ENCODE data around the gene TAP1. TPM values are rescaled to one million over a fixed set of nuclear protein-coding genes. Genes with fewer than 3 reads are reported as not detected.

Gene TAP1
- total RNA-seq, 1 donor from 2014 or later, result 15.5 TPM

- Histone ChIP-seq H3K4me3 (no peak overlapping the region), H3K36me3 (no peaks in the 10 kb centered on the region), H3K27ac (replicated peaks) (no peak overlapping the region), H3K9me3 (replicated peaks) (no peaks in the 10 kb centered on the region), H3K27me3 (ENCODE audit: low read depth) (no peaks in the 10 kb centered on the region), H3K4me1 (peaks cover 19% of the 10 kb centered on the region)
- no peak for DNase-seq
- intact Hi-C loops (cut with micrococcal nuclease), result no loop called here
- TF ChIP-seq CTCF (IDR thresholded peaks at IDR 0.05; ENCODE audit: borderline replicate concordance), result no peak
Observed at GRCh38 chr6:32819729-32820128, 33.8 kb downstream of the TAP1 start.

GRCh38 chr6:32818867-32819266 is 34.6 kb downstream of the TAP1 start:
- Histone ChIP-seq H3K27me3 (ENCODE audit: low read depth) (no peaks in the 10 kb centered on the region), H3K4me1 (peaks cover 19% of the 10 kb centered on the region), H3K27ac (replicated peaks) (no peak overlapping the region), H3K36me3 (no peaks in the 10 kb centered on the region), H3K9me3 (replicated peaks) (no peaks in the 10 kb centered on the region), H3K4me3 (no peak overlapping the region)
- DNase-seq, result no peak
- intact Hi-C loops (cut with micrococcal nuclease), result no loop called here
- TF ChIP-seq CTCF (IDR thresholded peaks at IDR 0.05; ENCODE audit: borderline replicate concordance), result no peak

- H3K4me1 ChIP-seq, result peaks cover 19% of the 10 kb centered on the region
- H3K27ac ChIP-seq (replicated peaks), result no peak within 1 kb of the TSS
- H3K4me3 ChIP-seq, result no peak within 1 kb of the TSS
- TF ChIP-seq CTCF (IDR thresholded peaks at IDR 0.05; ENCODE audit: borderline replicate concordance), result no peak
- intact Hi-C loops (cut with micrococcal nuclease), result no loop called here
- no peaks in the 10 kb centered on the region for H3K9me3 ChIP-seq (replicated peaks)
- DNase-seq, result no peak
- H3K36me3 ChIP-seq, result no peaks in the 10 kb centered on the region
- H3K27me3 ChIP-seq (ENCODE audit: low read depth), result no peaks in the 10 kb centered on the region
Observed at GRCh38 chr6:32816746-32817204, 36.7 kb downstream of the TAP1 start, which contains the start of gene HLA-DOB. TSS of gene HLA-DOB (minus strand) at chr6:32817002. CDS start at chr6:32816951, 51 bp downstream.

- Histone ChIP-seq H3K27ac (replicated peaks) (no peak overlapping the region), H3K36me3 (no peaks in the 10 kb centered on the region)
Observed at GRCh38 chr6:32815996-32816395, 37.5 kb downstream of the TAP1 start.

GRCh38 chr6:32815115-32815514 is 38.4 kb downstream of the TAP1 start:
- DNase-seq, result no peak
- Histone ChIP-seq H3K4me1 (peaks cover 19% of the 10 kb centered on the region), H3K27me3 (ENCODE audit: low read depth) (no peaks in the 10 kb centered on the region), H3K27ac (replicated peaks) (no peak overlapping the region), H3K9me3 (replicated peaks) (no peaks in the 10 kb centered on the region), H3K4me3 (no peak overlapping the region), H3K36me3 (no peaks in the 10 kb centered on the region)
- intact Hi-C loops (cut with micrococcal nuclease), result no loop called here
- TF ChIP-seq CTCF (IDR thresholded peaks at IDR 0.05; ENCODE audit: borderline replicate concordance), result no peak

More at GRCh38 chr6:32815996-32816395, 37.5 kb downstream of the TAP1 start:
- TF ChIP-seq CTCF (IDR thresholded peaks at IDR 0.05; ENCODE audit: borderline replicate concordance), result no peak
- Histone ChIP-seq H3K4me3 (no peak overlapping the region), H3K4me1 (peaks cover 19% of the 10 kb centered on the region), H3K9me3 (replicated peaks) (no peaks in the 10 kb centered on the region), H3K27me3 (ENCODE audit: low read depth) (no peaks in the 10 kb centered on the region)
- intact Hi-C loops (cut with micrococcal nuclease), result no loop called here
- no peak for DNase-seq

All from left ventricle myocardium inferior (tissue), 1 donor.